ENCODE measurements around the gene MEFV.
A peak's percentile ranks its signal among the peaks of the same experiment; 100 is the strongest.
"Not testable (repeated sequence)": the region's sequence is repeated elsewhere in the genome, so short reads cannot be mapped to it uniquely, and the experiment has no call there.

MEFV gene, protein sequence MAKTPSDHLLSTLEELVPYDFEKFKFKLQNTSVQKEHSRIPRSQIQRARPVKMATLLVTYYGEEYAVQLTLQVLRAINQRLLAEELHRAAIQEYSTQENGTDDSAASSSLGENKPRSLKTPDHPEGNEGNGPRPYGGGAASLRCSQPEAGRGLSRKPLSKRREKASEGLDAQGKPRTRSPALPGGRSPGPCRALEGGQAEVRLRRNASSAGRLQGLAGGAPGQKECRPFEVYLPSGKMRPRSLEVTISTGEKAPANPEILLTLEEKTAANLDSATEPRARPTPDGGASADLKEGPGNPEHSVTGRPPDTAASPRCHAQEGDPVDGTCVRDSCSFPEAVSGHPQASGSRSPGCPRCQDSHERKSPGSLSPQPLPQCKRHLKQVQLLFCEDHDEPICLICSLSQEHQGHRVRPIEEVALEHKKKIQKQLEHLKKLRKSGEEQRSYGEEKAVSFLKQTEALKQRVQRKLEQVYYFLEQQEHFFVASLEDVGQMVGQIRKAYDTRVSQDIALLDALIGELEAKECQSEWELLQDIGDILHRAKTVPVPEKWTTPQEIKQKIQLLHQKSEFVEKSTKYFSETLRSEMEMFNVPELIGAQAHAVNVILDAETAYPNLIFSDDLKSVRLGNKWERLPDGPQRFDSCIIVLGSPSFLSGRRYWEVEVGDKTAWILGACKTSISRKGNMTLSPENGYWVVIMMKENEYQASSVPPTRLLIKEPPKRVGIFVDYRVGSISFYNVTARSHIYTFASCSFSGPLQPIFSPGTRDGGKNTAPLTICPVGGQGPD

DNA sequence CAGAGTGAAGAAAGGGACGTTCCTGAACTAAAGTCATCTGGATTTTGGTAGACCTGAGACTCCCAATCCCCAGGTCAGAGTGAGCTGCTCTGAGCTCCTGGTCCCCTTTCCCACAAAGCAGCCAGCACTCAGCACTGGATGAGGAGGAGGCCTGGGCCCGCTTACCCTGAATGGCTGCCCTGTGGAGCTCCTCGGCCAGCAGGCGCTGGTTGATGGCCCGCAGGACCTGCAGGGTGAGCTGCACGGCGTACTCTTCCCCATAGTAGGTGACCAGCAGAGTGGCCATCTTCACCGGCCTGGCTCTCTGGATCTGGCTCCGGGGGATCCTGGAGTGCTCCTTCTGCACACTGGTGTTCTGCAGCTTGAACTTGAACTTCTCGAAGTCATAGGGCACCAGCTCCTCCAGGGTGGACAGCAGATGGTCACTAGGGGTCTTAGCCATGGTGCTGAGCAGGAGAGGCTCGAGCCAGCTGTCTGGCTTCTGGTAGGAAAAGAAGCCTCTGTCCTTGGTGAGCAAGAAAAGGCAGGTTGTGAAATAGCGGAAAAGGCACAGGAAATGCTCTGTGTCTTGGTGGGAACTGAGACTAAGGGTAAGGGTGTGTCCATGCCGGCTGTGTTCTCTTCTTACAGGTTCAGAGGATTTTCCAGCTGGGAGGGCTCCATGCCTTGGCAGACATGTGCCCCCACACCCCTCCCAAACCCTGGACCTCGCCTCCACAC lies at the start of gene MEFV:
MEFV (minus strand) TSS at position 488 of the 720 bp plus-strand sequence; CDS start at position 442, 46 bp downstream.
- DNase-seq, result no peak

DNA sequence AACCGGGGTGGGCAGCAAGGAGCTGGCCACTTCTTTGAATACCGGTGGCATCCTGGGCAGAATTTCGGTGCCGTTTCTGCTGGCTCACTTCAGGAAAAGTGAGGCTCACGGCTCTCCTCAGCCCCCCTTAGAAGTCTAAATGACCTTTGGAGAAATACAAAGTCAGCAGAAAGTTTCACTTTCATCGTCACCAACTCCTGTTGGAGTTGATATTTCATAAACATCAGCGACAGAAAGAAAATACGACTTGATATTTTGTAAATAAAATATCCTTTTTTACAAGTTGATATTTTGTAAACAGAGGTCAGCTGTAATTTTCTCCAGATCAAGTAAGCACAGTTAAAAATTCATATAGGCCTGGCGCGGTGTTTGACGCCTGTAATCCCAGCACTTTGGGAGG lies 49.6 kb upstream of the MEFV start:
- no peak for DNase-seq

DNA sequence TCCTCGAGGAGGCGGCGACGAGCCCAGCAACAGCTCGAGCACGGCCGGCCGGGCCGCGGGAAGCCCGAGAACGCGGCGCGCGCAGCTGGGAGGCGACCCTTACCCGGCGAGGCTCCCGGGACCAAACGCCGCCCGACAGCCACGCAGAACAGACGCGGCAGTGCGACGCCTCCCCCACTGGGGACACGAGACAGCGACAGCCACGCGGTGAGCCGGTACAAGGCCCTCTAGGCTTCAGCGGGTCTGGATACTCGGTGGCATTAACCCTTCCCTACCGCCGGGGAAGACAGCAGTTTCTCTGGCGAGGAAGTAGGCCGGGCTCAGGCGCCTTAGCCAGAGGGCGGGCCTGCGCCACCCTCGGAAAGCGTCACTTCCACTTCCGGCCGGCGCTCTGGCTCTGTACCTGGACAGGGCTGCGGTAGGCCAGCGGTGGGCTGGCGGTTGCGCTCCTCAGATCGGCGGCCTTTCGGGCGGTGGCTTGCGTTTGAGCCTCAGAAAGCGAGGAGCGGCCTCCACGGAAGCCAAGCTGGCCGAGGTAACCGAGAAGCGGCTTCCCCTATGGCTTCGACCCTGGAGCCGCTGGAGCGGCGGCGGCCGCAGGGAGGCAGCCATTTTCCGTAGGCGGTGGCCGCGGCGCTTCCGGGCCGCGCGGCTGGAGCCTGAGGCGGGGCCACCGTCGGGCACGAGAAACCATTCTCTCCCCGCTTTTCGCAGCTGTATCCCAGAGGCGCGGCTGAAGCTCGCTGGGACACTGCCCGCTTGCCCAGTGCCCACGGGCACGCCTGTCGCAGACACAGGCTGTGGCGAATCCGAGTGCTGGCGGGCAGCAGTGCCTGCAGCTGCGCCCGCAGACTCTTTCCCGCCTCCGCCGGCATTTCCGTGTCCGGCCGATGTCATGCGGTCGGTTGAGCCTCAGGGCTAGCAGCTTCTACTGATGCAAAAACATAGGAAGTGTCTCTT lies 49.0 kb upstream of the MEFV start, which contains the start of the genes TIGD7 and ZNF75A:
TIGD7 (minus strand) TSS at position 322 of the 960 bp plus-strand sequence. CDS start 4,816 bp downstream, outside the sequence.
ZNF75A (plus strand) TSS at position 389 of the 960 bp plus-strand sequence. CDS start 2,932 bp downstream, outside the sequence.
- peak; percentile 77 for DNase-seq

DNA sequence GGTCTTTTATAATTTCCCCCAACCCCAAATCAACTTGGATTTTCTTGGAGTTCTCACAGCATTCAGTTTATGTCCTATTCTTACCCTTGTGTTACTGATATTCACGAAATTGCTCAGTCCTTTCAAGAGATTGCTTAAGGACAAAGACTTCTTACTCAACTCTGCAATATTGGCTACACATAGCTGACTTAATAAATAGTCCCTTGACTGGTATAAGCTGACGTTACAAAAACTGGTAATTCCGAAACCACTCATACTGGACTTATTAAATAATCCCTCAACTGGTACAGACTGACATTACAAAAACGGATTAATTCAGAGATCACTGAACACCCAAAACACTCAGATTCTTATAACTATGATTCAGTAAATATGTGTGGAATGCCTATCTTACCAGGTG lies 47.9 kb upstream of the MEFV start:
- DNase-seq, result no peak

DNA sequence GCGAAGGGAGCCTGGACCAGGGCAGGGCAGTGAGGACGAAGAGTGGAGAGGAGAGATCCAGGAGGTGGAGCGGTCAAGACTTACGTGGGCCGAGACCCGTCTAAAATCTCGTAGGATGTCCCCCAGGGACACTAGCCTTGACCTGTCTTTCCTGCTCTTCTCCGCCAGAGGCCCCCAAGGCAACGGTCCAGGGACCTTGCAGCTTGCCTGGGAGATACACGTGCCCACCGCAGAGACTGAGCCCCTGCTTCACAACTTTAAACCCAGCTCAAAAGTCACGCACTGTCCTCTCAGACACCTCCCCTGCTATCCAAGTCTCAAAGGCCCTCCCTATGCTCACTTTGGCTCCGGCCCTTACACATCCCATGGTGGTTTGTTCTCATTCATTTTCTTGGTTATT lies 39.4 kb upstream of the MEFV start:
- DNase-seq, result no peak

DNA sequence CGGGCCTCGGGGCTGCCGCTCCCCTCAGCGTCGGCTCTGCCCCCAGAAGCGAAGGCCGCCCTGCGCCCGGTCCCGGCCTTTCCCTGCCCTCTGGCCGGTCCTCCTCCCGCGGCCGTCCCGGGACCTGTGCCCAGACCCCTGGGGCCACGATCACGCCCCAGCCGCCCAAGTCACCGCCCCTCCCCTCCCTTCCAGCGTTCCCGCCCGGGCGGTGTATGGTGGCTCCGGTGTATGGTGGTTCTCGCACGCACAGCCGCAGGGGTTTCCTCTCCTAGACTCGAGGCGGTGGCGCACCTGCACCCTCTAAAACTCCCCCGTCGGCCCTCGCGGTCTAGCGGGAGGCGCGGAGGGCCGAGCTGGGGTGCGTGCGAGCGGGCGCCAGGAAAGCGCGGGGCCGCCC lies 38.8 kb upstream of the MEFV start:
- DNase-seq, result no peak

DNA sequence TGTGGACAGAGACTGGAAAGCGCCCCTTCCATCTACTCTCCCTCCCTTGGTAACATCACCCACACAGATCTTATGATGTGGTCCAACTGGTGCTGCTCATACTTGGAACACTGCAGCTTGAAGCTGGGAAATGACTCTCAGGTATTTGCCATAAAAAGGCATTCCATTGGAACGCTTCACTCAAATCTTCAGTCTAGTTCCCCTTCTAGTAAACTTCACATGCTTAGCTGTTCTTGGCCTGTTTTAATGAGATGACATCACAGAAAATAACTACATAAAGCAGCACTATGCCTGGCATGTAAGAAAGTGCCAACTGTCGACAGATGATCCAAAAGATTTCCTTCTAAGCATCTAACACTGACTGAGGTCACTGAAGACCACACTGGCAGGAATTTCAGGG lies 36.2 kb upstream of the MEFV start:
- no peak for DNase-seq

DNA sequence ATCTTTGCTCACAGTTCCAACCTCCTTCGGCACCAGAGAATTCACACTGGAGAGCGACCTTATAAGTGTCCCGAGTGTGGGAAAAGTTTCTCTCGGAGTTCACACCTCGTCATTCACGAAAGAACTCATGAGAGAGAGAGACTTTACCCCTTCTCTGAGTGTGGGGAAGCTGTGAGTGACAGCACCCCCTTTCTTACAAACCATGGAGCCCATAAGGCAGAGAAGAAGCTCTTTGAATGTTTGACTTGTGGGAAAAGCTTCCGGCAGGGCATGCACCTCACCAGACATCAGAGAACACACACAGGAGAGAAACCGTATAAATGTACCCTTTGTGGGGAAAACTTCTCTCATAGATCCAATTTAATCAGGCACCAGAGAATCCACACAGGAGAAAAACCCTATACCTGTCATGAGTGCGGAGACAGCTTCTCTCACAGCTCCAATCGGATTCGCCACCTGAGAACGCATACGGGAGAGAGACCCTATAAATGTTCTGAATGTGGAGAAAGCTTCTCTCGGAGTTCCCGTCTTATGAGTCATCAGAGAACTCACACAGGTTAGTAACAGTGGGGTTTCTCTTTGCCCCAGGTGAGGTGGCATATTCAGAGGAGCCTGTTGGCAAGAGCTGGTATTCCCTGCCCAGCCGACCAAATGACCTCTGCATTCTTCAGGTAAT lies 33.7 kb upstream of the MEFV start:
- no peak for DNase-seq

DNA sequence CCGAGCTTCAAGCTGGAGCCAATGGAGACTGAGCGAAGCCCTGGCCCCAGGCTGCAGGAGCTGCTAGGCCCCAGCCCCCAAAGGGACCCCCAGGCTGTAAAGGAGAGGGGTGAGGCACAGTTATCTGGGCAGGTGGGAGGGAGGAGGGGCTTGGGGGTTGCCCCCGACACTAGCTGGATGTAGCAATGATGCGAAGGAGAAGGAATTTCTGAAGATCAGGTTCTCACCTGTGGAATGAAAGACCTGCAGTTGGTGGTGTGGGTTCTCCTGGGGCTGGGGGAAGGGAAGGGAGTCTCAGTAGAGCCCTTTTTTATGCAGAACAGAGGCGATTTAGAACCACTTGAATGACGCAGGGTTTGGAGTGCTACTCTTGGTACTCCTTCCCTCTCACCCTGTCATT lies 28.7 kb upstream of the MEFV start:
- no peak for DNase-seq

DNA sequence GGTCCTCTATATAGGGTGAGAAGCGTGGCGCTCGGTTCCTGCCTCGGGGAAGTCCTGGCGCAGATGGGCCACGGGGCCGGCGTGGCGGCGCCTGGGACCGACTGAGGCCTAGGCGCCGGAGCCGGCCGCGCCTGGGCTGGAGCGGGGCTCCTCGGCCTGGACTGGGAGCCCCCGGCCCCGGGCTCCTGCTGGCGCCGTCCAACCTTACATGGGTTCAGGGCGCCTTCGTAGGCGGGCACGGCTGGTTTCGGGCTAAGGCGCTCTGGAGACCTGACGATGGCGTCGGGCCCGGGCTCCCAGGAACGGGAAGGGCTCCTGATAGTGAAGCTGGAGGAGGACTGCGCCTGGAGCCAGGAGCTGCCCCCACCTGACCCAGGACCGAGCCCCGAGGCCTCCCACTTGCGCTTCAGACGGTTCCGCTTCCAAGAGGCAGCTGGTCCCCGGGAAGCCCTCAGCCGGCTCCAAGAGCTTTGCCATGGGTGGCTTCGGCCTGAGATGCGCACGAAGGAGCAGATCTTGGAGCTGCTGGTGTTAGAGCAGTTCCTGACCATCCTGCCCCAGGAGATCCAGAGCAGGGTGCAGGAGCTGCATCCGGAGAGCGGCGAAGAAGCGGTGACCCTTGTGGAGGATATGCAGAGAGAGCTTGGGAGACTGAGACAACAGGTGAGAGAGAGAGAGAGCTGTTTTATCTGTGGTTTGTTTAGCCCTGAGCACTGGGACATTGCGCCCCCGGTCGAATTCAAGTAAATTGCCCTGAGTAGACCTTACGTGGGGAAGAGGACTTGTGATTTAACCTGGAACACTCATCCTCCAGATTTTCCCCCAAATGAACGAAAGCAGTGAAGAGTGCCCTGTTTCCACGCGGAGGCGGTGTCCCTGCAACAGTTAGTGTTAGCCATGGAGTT lies 27.4 kb upstream of the MEFV start:
- no peak for DNase-seq

DNA sequence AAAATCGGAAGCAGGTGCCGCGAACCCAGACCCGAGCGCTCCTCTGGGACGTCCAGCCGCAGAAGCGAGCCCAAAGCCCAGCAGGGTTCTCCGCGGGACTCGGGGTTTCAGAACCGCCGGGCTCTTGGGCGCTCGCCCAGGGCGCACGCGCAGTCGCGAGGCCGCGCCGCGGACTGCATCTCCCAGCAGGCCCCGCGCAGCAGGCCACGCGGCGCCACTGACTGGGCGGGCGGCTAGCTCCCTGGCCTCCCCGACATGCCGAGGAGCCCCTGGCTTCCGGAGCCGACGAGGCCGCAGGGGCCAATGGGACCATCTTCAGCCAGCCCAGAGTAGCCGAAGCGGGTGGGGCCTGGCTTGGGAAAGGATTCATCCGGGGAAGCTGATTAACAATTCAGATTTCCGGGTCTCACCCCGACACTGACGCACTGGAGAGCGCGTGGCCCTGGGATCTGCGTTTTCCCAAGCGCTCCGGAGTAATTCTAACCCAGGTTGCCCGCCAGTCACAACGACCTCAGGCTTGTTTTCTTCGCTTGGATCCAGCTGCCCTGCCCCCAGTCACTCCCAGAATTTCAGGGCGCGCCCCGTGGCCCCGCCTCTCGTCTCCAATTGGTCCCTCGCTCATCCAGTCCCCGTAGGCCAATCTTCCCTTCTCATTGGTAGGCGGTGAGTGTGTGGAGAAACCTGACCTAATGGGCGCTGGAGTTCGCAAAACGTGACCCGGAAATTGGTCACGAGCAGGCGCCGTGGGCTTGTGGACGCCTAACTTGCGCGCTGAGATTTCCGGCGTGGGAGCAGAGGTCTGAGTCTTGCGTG lies 26.5 kb upstream of the MEFV start, which contains the start of gene ZNF263:
ZNF263 (plus strand) TSS at position 762 of the 813 bp plus-strand sequence. CDS start 328 bp downstream, outside the sequence.
- DNase-seq, result peak; percentile 89

DNA sequence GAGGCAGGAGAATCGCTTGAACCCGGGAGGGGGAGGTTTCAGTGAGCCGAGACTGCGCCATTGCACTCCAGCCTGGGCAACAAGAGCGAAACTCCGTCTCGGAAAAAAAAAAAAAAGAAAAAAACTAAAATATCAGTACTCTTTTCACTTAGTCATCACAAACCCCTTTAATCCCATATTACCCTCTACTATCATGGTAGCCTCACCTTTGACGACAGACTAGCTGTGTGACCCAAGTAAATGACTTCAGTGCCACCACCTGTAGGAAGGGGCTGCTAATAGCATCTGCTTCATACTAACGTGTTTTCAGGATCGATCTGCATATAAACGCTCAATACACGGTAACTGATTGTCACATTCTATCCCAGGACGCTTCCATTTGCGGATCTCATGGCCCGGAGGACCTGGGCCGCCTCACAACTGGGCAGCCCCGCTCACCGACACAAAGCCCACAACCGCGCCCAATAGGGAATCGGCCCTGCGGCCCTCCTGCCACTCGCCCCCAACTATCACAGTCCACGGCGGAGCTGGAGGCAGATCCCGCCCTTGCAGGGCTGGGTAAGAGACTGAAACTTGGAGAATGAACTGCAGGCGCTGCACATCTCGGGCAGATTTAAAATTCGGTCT lies 25.8 kb upstream of the MEFV start:
- no peak for DNase-seq

DNA sequence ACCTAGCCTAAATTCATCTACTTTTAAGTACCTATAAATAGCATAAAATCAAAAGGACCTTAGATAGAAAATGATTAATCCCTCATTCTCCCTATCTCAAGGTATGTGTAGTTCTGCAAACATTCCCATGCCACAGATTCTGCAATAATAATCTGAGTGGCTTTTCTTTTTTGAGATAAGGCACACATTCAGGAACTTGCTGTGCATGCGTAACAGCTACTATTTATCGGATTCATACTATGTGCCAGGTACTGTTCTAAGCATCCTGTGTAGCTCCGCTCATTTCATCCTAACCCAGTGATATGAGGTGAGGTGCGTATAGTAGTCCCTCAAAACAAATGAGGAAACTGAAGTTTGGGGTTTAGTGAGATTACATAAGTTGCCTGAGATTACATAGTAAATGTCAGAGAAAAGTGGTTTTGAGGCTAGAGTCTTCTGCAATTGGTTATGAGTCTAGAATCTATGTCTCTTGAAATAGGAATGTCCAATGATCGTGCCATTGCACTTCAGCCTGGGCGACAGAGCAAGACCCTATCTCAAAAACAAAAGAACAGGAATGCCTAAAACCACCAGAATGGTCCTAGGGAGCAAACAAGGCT lies 24.9 kb upstream of the MEFV start:
- no peak for DNase-seq

DNA sequence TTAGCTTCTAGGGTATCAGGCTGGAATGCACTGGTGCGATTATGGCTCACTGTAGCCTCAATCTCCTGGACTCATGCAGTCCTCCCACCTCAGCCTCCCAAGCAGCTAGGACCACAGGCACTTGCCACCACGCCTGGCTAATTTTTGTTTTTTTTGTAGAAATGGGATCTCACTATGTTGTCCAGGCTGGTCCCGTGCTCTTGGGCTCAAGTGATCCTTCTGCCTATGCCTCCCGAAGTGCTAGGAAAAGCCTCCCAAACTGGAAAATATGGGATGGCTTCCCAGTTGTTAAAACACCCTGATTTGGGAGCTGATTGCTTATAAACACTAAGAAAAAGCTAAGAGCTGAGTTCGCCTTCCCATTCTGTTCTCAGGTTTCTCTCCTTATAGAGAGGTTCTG lies 20.2 kb upstream of the MEFV start:
- DNase-seq, result no peak

DNA sequence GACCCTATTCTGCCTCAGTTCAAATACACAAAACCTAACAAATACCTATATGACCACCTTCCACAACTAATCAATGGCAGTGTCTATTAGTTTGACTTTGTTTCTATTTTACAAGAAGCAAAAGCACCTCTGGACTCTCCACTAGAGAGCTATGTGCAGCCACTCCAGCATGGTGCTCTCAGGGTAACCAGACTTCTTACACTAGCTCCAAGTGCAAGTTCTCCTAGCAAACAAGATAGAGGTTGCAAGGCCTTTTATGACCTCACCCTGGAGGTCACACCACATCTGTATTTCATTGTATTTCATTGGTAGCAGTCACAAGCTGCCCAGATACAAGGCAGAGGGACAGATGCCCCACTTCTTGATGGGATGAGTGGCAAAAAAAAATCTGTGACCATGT lies 18.5 kb upstream of the MEFV start:
- no peak for DNase-seq

DNA sequence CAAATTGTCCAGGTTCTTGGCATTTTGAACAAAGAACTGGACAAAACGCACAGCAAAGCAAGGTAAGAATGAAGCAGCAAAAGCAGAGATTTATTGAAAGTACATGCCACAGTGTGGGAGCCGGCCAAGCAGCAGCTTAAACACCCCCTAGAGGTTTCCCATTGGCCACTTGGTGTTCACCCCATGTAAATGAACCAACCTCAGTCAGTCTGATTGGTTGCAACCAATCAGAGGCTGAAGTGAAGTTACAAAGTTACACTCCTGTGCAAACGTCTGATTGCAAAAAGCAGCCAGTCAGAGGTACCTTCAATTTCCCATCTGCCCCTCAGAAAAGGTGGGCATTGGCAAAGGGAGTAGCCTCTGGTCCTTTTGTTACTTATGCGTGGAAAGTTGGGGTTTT lies 18.1 kb upstream of the MEFV start:
- DNase-seq, result no peak

DNA sequence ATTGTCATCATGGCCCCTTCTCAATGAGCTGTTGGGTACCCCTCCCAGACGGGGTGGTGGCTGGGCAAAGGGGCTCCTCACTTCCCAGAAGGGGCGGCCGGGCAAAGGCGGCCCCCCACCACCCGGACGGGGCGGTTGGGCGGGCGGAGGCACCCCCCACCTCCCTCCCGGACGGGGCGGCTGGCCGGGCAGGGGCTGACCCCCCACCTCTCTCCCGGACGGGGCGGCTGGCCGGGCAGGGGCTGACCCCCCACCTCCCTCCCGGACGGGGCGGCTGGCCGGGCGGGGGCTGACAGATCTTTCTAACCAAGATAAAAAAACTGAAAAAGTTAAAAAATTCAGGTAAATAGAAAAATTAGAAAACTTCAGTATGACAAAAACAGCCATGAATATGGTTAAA lies 14.8 kb upstream of the MEFV start:
- DNase-seq, result not testable (repeated sequence)

DNA sequence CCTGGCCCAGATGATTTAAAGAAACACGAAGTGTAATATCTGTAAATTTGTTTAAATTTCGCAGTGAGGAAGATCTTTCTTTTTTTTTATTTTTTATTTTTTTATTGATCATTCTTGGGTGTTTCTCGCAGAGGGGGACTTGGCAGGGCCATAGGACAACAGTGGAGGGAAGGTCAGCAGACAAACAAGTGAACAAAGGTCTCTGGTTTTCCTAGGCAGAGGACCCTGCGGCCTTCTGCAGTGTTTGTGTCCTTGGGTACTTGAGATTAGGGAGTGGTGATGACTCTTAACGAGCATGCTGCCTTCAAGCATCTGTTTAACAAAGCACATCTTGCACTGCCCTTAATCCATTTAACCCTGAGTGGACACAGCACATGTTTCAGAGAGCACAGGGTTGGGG lies 14.3 kb upstream of the MEFV start:
- not testable (repeated sequence) for DNase-seq
